Measurements from ENCODE around the gene BCAR3.

The BCAR3 gene

DNA sequence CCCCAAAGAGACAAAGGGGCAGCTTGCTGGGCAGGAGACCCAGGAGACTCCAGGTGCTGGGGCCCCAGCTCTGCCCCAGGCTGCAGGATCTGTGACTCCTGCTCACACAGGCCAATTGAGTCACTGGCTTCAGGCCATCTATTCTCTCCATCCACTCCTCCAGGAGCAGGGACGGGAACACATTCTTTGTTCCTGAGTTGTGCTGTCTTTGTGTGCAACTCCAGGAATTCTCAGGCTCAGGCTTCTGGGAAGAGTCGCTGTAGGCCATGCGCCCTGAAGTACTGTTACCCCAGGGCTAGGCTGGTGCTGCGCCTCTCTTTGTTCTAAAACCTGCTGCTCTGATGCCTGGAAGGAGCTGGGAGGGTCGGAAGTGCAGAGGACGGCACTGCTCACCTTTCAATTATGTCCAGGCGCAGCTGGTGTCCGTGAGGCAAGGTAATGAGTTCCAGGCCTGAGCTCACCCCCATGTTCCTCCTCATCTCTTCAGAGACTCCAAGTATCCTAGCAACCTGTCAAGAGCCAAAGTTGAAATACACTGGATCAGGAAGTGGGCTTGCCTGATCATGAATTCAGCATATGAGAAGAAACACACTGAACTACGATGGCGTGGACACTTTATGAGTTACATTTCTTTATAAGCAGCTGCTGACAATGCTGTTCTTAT is 105.9 kb downstream of the BCAR3 start:
- H3K4me3 ChIP-seq (ENCODE audit: low read length) = no peak overlapping the region
- H3K27ac ChIP-seq (ENCODE audit: low read length) = no peak overlapping the region
- peaks cover 8% of the 10 kb centered on the region for H3K36me3 ChIP-seq (ENCODE audit: control insufficient read depth, low read depth, low read length)
- H3K9me3 ChIP-seq (ENCODE audit: control insufficient read depth, low read depth, low read length) = no peaks in the 10 kb centered on the region
- no peak overlapping the region for H3K9ac ChIP-seq (ENCODE audit: low read length)
- H3K4me1 ChIP-seq (ENCODE audit: control insufficient read depth, low read depth, low read length) = peaks cover 5% of the 10 kb centered on the region
- no peaks in the 10 kb centered on the region for H3K27me3 ChIP-seq (ENCODE audit: control insufficient read depth, insufficient read depth, low read length)

DNA sequence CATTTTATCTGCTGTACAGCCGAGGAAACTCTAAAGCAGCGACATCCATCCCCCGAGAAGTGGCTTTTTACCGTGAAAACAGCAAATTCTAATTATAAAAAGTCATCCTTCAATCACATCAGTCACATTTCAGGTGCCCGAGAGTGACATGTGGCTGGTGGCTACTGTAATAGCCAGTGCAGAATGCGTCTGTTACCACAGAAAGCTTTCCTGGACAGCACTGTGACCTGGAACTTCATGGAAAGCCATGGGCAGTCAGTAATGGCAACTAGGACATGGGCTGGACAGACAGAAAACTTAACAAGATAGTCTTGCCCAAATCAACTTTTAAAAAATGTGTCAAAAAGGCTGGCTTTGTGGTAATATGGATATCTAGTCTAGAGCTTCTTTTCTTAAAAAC is 106.6 kb downstream of the BCAR3 start:
- Histone ChIP-seq H3K9me3 (ENCODE audit: control insufficient read depth, low read depth, low read length) (no peaks in the 10 kb centered on the region), H3K27ac (ENCODE audit: low read length) (no peak overlapping the region), H3K4me3 (ENCODE audit: low read length) (no peak overlapping the region), H3K4me1 (ENCODE audit: control insufficient read depth, low read depth, low read length) (peaks cover 5% of the 10 kb centered on the region), H3K9ac (ENCODE audit: low read length) (no peak overlapping the region), H3K36me3 (ENCODE audit: control insufficient read depth, low read depth, low read length) (peaks cover 11% of the 10 kb centered on the region), H3K27me3 (ENCODE audit: control insufficient read depth, insufficient read depth, low read length) (no peaks in the 10 kb centered on the region)

DNA sequence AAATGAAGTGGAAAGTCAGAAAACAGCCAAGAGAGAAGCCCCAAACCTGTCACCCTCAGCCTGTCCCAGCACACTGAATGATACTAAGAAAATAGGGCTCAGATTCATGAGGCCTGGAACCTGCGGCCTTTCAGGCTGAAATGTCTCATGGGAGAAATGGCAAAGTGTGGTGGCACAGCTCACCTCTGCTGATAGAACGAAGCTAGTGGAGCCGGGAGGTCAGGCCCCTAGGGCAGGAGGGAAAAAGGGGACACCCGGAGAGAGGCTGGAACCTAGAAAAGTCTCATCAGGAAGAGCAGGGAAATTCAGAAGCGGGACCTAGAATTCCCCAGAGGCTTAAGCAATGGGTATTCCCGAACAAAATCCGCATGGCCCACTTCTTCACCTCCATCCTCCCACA is 107.1 kb downstream of the BCAR3 start:
- Histone ChIP-seq H3K9me3 (ENCODE audit: control insufficient read depth, low read depth, low read length) (no peaks in the 10 kb centered on the region), H3K4me1 (ENCODE audit: control insufficient read depth, low read depth, low read length) (peaks cover 5% of the 10 kb centered on the region), H3K27ac (ENCODE audit: low read length) (no peak overlapping the region), H3K27me3 (ENCODE audit: control insufficient read depth, insufficient read depth, low read length) (no peaks in the 10 kb centered on the region), H3K9ac (ENCODE audit: low read length) (no peak overlapping the region), H3K4me3 (ENCODE audit: low read length) (no peak overlapping the region), H3K36me3 (ENCODE audit: control insufficient read depth, low read depth, low read length) (peaks cover 11% of the 10 kb centered on the region)

GRCh38 chr1:93573940-93574469 is 107.6 kb downstream of the BCAR3 start:
- H3K27me3 ChIP-seq (ENCODE audit: control insufficient read depth, insufficient read depth, low read length) = no peaks in the 10 kb centered on the region
- no peak overlapping the region for H3K27ac ChIP-seq (ENCODE audit: low read length)
- peaks cover 11% of the 10 kb centered on the region for H3K36me3 ChIP-seq (ENCODE audit: control insufficient read depth, low read depth, low read length)
- H3K9me3 ChIP-seq (ENCODE audit: control insufficient read depth, low read depth, low read length) = no peaks in the 10 kb centered on the region
- no peak overlapping the region for H3K9ac ChIP-seq (ENCODE audit: low read length)
- no peak overlapping the region for H3K4me3 ChIP-seq (ENCODE audit: low read length)
- peaks cover 5% of the 10 kb centered on the region for H3K4me1 ChIP-seq (ENCODE audit: control insufficient read depth, low read depth, low read length)

GRCh38 chr1:93571623-93572310 is 109.9 kb downstream of the BCAR3 start:
- no peaks in the 10 kb centered on the region for H3K9me3 ChIP-seq (ENCODE audit: control insufficient read depth, low read depth, low read length)
- peaks cover 18% of the 10 kb centered on the region for H3K36me3 ChIP-seq (ENCODE audit: control insufficient read depth, low read depth, low read length)
- H3K27ac ChIP-seq (ENCODE audit: low read length) = peak overlapping the region; percentile 16
- no peak overlapping the region for H3K9ac ChIP-seq (ENCODE audit: low read length)
- peaks cover 5% of the 10 kb centered on the region for H3K4me1 ChIP-seq (ENCODE audit: control insufficient read depth, low read depth, low read length)
- no peaks in the 10 kb centered on the region for H3K27me3 ChIP-seq (ENCODE audit: control insufficient read depth, insufficient read depth, low read length)
- no peak overlapping the region for H3K4me3 ChIP-seq (ENCODE audit: low read length)

DNA sequence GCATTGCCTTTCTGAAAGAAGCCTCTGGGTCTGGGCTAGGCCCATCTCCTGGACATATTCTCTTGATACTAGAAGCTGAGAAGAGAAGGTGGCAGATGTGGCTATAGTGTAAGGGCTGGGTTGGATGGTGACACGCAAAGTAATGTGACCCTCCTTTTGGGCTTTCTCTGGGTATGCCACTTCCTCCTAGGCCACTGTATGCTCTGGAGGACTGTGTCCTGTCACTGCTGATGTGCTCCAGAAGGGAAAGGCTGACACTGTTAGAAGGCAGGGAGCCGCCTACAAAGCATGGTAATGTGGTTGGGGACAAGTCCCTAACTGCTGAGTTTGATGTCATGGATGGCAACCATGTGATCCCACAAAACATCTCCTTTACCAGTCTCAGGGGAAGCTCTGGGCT is 112.1 kb downstream of the BCAR3 start:
- Histone ChIP-seq H3K27ac (ENCODE audit: low read length) (no peak overlapping the region), H3K9ac (ENCODE audit: low read length) (no peak overlapping the region), H3K27me3 (ENCODE audit: control insufficient read depth, insufficient read depth, low read length) (no peaks in the 10 kb centered on the region), H3K4me1 (ENCODE audit: control insufficient read depth, low read depth, low read length) (peaks cover 5% of the 10 kb centered on the region), H3K9me3 (ENCODE audit: control insufficient read depth, low read depth, low read length) (no peaks in the 10 kb centered on the region), H3K36me3 (ENCODE audit: control insufficient read depth, low read depth, low read length) (peaks cover 21% of the 10 kb centered on the region), H3K4me3 (ENCODE audit: low read length) (no peak overlapping the region)

GRCh38 chr1:93567255-93567918 is 114.2 kb downstream of the BCAR3 start:
- H3K9ac ChIP-seq (ENCODE audit: low read length) = no peak overlapping the region
- no peaks in the 10 kb centered on the region for H3K27me3 ChIP-seq (ENCODE audit: control insufficient read depth, insufficient read depth, low read length)
- H3K4me1 ChIP-seq (ENCODE audit: control insufficient read depth, low read depth, low read length) = peaks cover 5% of the 10 kb centered on the region
- no peak overlapping the region for H3K27ac ChIP-seq (ENCODE audit: low read length)
- no peaks in the 10 kb centered on the region for H3K9me3 ChIP-seq (ENCODE audit: control insufficient read depth, low read depth, low read length)
- peaks cover 23% of the 10 kb centered on the region for H3K36me3 ChIP-seq (ENCODE audit: control insufficient read depth, low read depth, low read length)
- no peak overlapping the region for H3K4me3 ChIP-seq (ENCODE audit: low read length)

DNA sequence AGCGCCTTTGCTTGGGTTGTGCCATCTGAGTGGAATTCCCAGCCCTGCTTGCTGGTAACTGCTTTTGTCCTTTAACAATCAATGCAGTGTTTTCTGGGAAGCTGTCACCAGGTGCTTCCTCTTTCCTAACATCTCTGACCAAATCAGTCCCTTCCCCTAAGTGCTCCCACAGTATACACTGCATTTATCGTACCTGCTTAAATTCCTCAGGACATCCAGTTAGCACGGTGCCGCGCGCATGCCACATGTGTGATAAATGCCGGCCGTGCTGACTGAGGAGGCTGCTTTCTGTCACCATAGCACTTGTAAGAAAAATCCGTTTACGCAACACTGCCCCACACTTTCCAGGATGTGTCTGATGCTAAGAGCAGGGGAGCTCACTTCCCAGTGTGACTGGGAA is 115.4 kb downstream of the BCAR3 start:
- H3K4me1 ChIP-seq (ENCODE audit: control insufficient read depth, low read depth, low read length) = no peaks in the 10 kb centered on the region
- H3K4me3 ChIP-seq (ENCODE audit: low read length) = no peak overlapping the region
- no peak overlapping the region for H3K27ac ChIP-seq (ENCODE audit: low read length)
- no peak overlapping the region for H3K9ac ChIP-seq (ENCODE audit: low read length)
- no peaks in the 10 kb centered on the region for H3K27me3 ChIP-seq (ENCODE audit: control insufficient read depth, insufficient read depth, low read length)
- peaks cover 26% of the 10 kb centered on the region for H3K36me3 ChIP-seq (ENCODE audit: control insufficient read depth, low read depth, low read length)
- H3K9me3 ChIP-seq (ENCODE audit: control insufficient read depth, low read depth, low read length) = no peaks in the 10 kb centered on the region

DNA sequence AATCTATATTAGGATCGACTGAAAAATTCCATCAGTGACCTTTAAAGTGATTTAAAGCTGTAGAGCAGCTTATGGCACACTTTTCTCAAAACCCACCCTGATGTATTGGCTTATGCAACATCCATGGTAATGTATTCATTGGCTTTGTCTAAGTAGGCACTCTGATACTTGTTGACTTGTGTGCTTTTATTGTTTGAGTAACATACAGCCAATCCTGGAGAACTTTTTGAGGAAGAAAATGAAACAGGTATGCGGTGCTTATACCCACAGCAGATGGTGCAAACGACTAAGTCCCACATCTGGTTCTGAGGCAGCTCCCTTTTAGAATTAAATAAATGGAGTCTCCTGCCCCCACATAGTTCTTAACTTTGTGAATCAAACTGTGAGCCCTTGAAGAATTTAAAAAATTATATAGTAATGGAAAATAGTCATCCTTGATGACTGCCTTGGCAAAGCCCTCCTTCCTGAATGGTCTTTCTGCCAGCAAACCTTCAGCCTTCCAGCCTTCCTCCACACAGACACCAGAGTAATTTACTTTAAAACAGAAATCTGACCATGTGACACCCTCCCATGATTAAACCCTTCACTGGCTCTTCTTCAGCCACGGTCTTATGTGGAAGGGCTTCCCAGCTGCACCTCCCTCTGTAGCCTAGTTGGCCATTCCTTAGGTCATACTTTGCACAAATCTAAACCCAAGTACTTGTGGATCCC is 116.0 kb downstream of the BCAR3 start:
- Histone ChIP-seq H3K27me3 (ENCODE audit: control insufficient read depth, insufficient read depth, low read length) (no peaks in the 10 kb centered on the region), H3K4me1 (ENCODE audit: control insufficient read depth, low read depth, low read length) (no peaks in the 10 kb centered on the region), H3K9ac (ENCODE audit: low read length) (no peak overlapping the region), H3K27ac (ENCODE audit: low read length) (no peak overlapping the region), H3K9me3 (ENCODE audit: control insufficient read depth, low read depth, low read length) (no peaks in the 10 kb centered on the region), H3K4me3 (ENCODE audit: low read length) (no peak overlapping the region), H3K36me3 (ENCODE audit: control insufficient read depth, low read depth, low read length) (peaks cover 31% of the 10 kb centered on the region)

DNA sequence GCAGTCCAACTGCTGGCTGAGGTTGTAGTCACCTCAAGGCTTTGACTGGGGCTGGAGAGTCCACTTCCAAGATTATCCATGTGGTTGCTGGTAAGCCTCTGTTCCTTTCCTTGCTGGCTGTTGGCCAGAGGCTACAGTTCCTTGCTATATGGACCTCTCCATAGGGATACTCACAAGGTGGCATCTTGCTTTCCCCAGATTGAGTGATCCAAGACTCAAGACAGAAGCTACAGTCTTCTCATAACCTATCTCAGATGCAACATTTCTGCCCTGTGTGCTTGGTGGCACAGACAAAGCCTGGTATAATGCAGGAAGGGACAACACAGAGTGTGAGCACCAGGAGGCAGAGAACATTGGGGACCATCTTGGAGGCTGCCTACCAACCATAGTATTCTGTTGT is 121.9 kb downstream of the BCAR3 start:
- Histone ChIP-seq H3K9ac (ENCODE audit: low read length) (no peak overlapping the region), H3K36me3 (ENCODE audit: control insufficient read depth, low read depth, low read length) (peaks cover 23% of the 10 kb centered on the region), H3K27ac (ENCODE audit: low read length) (no peak overlapping the region), H3K27me3 (ENCODE audit: control insufficient read depth, insufficient read depth, low read length) (no peaks in the 10 kb centered on the region), H3K9me3 (ENCODE audit: control insufficient read depth, low read depth, low read length) (no peaks in the 10 kb centered on the region), H3K4me1 (ENCODE audit: control insufficient read depth, low read depth, low read length) (no peaks in the 10 kb centered on the region), H3K4me3 (ENCODE audit: low read length) (no peak overlapping the region)

- H3K36me3 ChIP-seq (ENCODE audit: control insufficient read depth, low read depth, low read length) = peaks cover 26% of the 10 kb centered on the region
- no peak overlapping the region for H3K9ac ChIP-seq (ENCODE audit: low read length)
Observed at GRCh38 chr1:93559045-93559444, 122.6 kb downstream of the BCAR3 start.

More at GRCh38 chr1:93559045-93559444, 122.6 kb downstream of the BCAR3 start:
- H3K27me3 ChIP-seq (ENCODE audit: control insufficient read depth, insufficient read depth, low read length) = no peaks in the 10 kb centered on the region
- H3K27ac ChIP-seq (ENCODE audit: low read length) = no peak overlapping the region
- H3K9me3 ChIP-seq (ENCODE audit: control insufficient read depth, low read depth, low read length) = no peaks in the 10 kb centered on the region
- H3K4me3 ChIP-seq (ENCODE audit: low read length) = no peak overlapping the region
- no peaks in the 10 kb centered on the region for H3K4me1 ChIP-seq (ENCODE audit: control insufficient read depth, low read depth, low read length)

Data from iPS-18a (cell line).